ENCODE data around the gene OR5B12. TPM values are rescaled to one million over a fixed set of nuclear protein-coding genes. Genes with fewer than 3 reads are reported as not detected.

Gene OR5B12
- not detected for polyA plus RNA-seq (2012; ENCODE audit: missing spikeins)

GRCh38 chr11:58442136-58442535 lies at the start of gene OR5B12:
TSS of gene OR5B12 (minus strand) at chr11:58442236. CDS start at chr11:58440151, 2,085 bp downstream.
- FAIRE-seq (no peak), DNase-seq (ENCODE audit: insufficient read length) (no peak)
- TF ChIP-seq TAF1 (IDR thresholded peaks at IDR 0.05; ENCODE audit: borderline replicate concordance, low read depth, low read length) (no peak), POLR2A (IDR thresholded peaks at IDR 0.05; ENCODE audit: low read depth, low read length) (no peak), POLR2AphosphoS5 (IDR thresholded peaks at IDR 0.05; ENCODE audit: low read depth, low read length) (no peak)

- FAIRE-seq (peak; percentile 21), DNase-seq (ENCODE audit: insufficient read length) (no peak)
- TF ChIP-seq TAF1 (IDR thresholded peaks at IDR 0.05; ENCODE audit: borderline replicate concordance, low read depth, low read length), result no peak
- no peak for TF ChIP-seq POLR2A (IDR thresholded peaks at IDR 0.05; ENCODE audit: low read depth, low read length)
- TF ChIP-seq POLR2AphosphoS5 (IDR thresholded peaks at IDR 0.05; ENCODE audit: low read depth, low read length), result no peak
Measured at GRCh38 chr11:58490827-58491226, 48.8 kb upstream of the OR5B12 start.

- DNase-seq (ENCODE audit: insufficient read length) (no peak), FAIRE-seq (no peak)
- no peak for TF ChIP-seq TAF1 (IDR thresholded peaks at IDR 0.05; ENCODE audit: borderline replicate concordance, low read depth, low read length)
- TF ChIP-seq POLR2A (IDR thresholded peaks at IDR 0.05; ENCODE audit: low read depth, low read length), result no peak
- no peak for TF ChIP-seq POLR2AphosphoS5 (IDR thresholded peaks at IDR 0.05; ENCODE audit: low read depth, low read length)
Measured at GRCh38 chr11:58487170-58487569, 45.1 kb upstream of the OR5B12 start.

- DNase-seq (ENCODE audit: insufficient read length) (no peak), FAIRE-seq (no peak)
- TF ChIP-seq POLR2AphosphoS5 (IDR thresholded peaks at IDR 0.05; ENCODE audit: low read depth, low read length), result no peak
- no peak for TF ChIP-seq POLR2A (IDR thresholded peaks at IDR 0.05; ENCODE audit: low read depth, low read length)
- TF ChIP-seq TAF1 (IDR thresholded peaks at IDR 0.05; ENCODE audit: borderline replicate concordance, low read depth, low read length), result no peak
Measured at GRCh38 chr11:58485961-58486360, 43.9 kb upstream of the OR5B12 start.

- no peak for TF ChIP-seq POLR2AphosphoS5 (IDR thresholded peaks at IDR 0.05; ENCODE audit: low read depth, low read length)
- no peak for TF ChIP-seq POLR2A (IDR thresholded peaks at IDR 0.05; ENCODE audit: low read depth, low read length)
- no peak for TF ChIP-seq TAF1 (IDR thresholded peaks at IDR 0.05; ENCODE audit: borderline replicate concordance, low read depth, low read length)
- FAIRE-seq (no peak), DNase-seq (ENCODE audit: insufficient read length) (no peak)
Measured at GRCh38 chr11:58471892-58472291, 29.9 kb upstream of the OR5B12 start.

- no peak for DNase-seq (ENCODE audit: insufficient read length)
- no peak for FAIRE-seq
- TF ChIP-seq POLR2AphosphoS5 (IDR thresholded peaks at IDR 0.05; ENCODE audit: low read depth, low read length) (no peak), TAF1 (IDR thresholded peaks at IDR 0.05; ENCODE audit: borderline replicate concordance, low read depth, low read length) (no peak), POLR2A (IDR thresholded peaks at IDR 0.05; ENCODE audit: low read depth, low read length) (no peak)
Measured at GRCh38 chr11:58466293-58466692, 24.3 kb upstream of the OR5B12 start.

GRCh38 chr11:58465690-58466089 lies 23.7 kb upstream of the OR5B12 start:
- no peak for FAIRE-seq
- DNase-seq (ENCODE audit: insufficient read length), result no peak
- TF ChIP-seq POLR2AphosphoS5 (IDR thresholded peaks at IDR 0.05; ENCODE audit: low read depth, low read length) (no peak), TAF1 (IDR thresholded peaks at IDR 0.05; ENCODE audit: borderline replicate concordance, low read depth, low read length) (no peak), POLR2A (IDR thresholded peaks at IDR 0.05; ENCODE audit: low read depth, low read length) (no peak)

GRCh38 chr11:58451585-58451984 lies 9.5 kb upstream of the OR5B12 start:
- DNase-seq (ENCODE audit: insufficient read length), result no peak
- no peak for FAIRE-seq
- TF ChIP-seq POLR2A (IDR thresholded peaks at IDR 0.05; ENCODE audit: low read depth, low read length) (no peak), POLR2AphosphoS5 (IDR thresholded peaks at IDR 0.05; ENCODE audit: low read depth, low read length) (no peak), TAF1 (IDR thresholded peaks at IDR 0.05; ENCODE audit: borderline replicate concordance, low read depth, low read length) (no peak)

- DNase-seq (ENCODE audit: insufficient read length), result no peak
- TF ChIP-seq TAF1 (IDR thresholded peaks at IDR 0.05; ENCODE audit: borderline replicate concordance, low read depth, low read length) (no peak), POLR2A (IDR thresholded peaks at IDR 0.05; ENCODE audit: low read depth, low read length) (no peak), POLR2AphosphoS5 (IDR thresholded peaks at IDR 0.05; ENCODE audit: low read depth, low read length) (no peak)
- no peak for FAIRE-seq
Measured at GRCh38 chr11:58446294-58446693, 4.3 kb upstream of the OR5B12 start.

- TF ChIP-seq POLR2A (IDR thresholded peaks at IDR 0.05; ENCODE audit: low read depth, low read length) (no peak), TAF1 (IDR thresholded peaks at IDR 0.05; ENCODE audit: borderline replicate concordance, low read depth, low read length) (no peak), POLR2AphosphoS5 (IDR thresholded peaks at IDR 0.05; ENCODE audit: low read depth, low read length) (no peak)
- FAIRE-seq (no peak), DNase-seq (ENCODE audit: insufficient read length) (no peak)
Measured at GRCh38 chr11:58444300-58444699, 2.3 kb upstream of the OR5B12 start.

- no peak for FAIRE-seq
- DNase-seq (ENCODE audit: insufficient read length), result no peak
- TF ChIP-seq POLR2A (IDR thresholded peaks at IDR 0.05; ENCODE audit: low read depth, low read length) (no peak), TAF1 (IDR thresholded peaks at IDR 0.05; ENCODE audit: borderline replicate concordance, low read depth, low read length) (no peak), POLR2AphosphoS5 (IDR thresholded peaks at IDR 0.05; ENCODE audit: low read depth, low read length) (no peak)
Measured at GRCh38 chr11:58438486-58438885, 3.5 kb downstream of the OR5B12 start.

- FAIRE-seq (no peak), DNase-seq (ENCODE audit: insufficient read length) (no peak)
Measured at GRCh38 chr11:58434217-58434616, 7.8 kb downstream of the OR5B12 start.

More at GRCh38 chr11:58434217-58434616, 7.8 kb downstream of the OR5B12 start:
- TF ChIP-seq POLR2A (IDR thresholded peaks at IDR 0.05; ENCODE audit: low read depth, low read length), result no peak
- no peak for TF ChIP-seq POLR2AphosphoS5 (IDR thresholded peaks at IDR 0.05; ENCODE audit: low read depth, low read length)
- no peak for TF ChIP-seq TAF1 (IDR thresholded peaks at IDR 0.05; ENCODE audit: borderline replicate concordance, low read depth, low read length)
